ENCODE data around the gene GPR6. TPM values are rescaled to one million over a fixed set of nuclear protein-coding genes. Genes with fewer than 3 reads are reported as not detected.

Gene GPR6
- total and polyA plus RNA-seq, 2 of the 8 experiments (the other 6 are each of a cell fraction or from before 2014, with no cell fraction given), result 0.18 to 0.37 TPM

Other genes starting within 250 kb of the GPR6 start
- 37.2 and 37.6 TPM in 2 replicates for gene WASF1, start 201.4 kb downstream of the GPR6 start, total RNA-seq (2021; fragmentation: NEBNext Ultra II Directional; extraction: Animal tissue kit (Norgen Biotek cat#: 25700))
- 35.5 and 39.9 TPM in 2 replicates for gene WASF1, start 201.4 kb downstream of the GPR6 start, polyA plus RNA-seq (2011; rRNA removed)
- gene CDC40, start 202.1 kb downstream of the GPR6 start, total RNA-seq (2021; fragmentation: NEBNext Ultra II Directional; extraction: Animal tissue kit (Norgen Biotek cat#: 25700)), result 25.8 and 27.2 TPM in 2 replicates
- 6.2 and 7.3 TPM in 2 replicates for gene CDC40, start 202.1 kb downstream of the GPR6 start, polyA plus RNA-seq (2011; rRNA removed)

Measured in H1 (cell line).